Posterior vena cava (tissue), 2 donors: Measurements from ENCODE around the gene RMC1. TPM values are rescaled to one million over a fixed set of nuclear protein-coding genes. Genes with fewer than 3 reads are reported as not detected.
"Not testable (repeated sequence)": the region's sequence is repeated elsewhere in the genome, so short reads cannot be mapped to it uniquely, and the experiment has no call there.

ENCODE experiments used
- DNase-seq: peaks from one replicate; pipeline ENCODE4 v3.0.0-alpha.2; 2020; ENCODE audit warnings: low spot score
- intact Hi-C, 2 donors: fragments of 100-400 bp; cut with DNase I; formaldehyde crosslinking; loops; one replicate each; pipeline versions ENCODE4 v1.14.1 to v1.14.2; 2022 to 2023
- long read RNA-seq, 2 donors: library from polyadenylated mRNA; unstranded; transcript quantifications; one replicate each; pipeline ENCODE4 v2.0.0, GENCODE V29; 2020 to 2021
- total RNA-seq, 2 donors: library from RNA; stranded (reverse); fragmentation: NEBNext Ultra II Directional; extraction: Animal tissue kit (Norgen Biotek cat#: 25700); gene quantifications; one replicate each; pipeline ENCODE4 v1.2.1, GENCODE V29; 2021
- donor health status: DM: yes; HTN: yes; CAD: no.
- donor health status: DM: yes; HTN: yes; CAD: no.

RMC1 gene
- 10 to 100 TPM; 20.5 to 28.8 TPM for total RNA-seq
- long read RNA-seq, donor 1, transcript RMC1-201 (20 exons, 2,162 nt) = major isoform, 5 of 13 reads
- long read RNA-seq, donor 1, partial matches to known transcripts = 2 of 13 reads
- long read RNA-seq, donor 1, other reads (novel, unspliced or antisense) = 6 of 13 reads
- long read RNA-seq, donor 2, transcript RMC1-201 (20 exons, 2,162 nt) = major isoform, 26 of 68 reads
- long read RNA-seq, donor 2, partial matches to known transcripts = 8 of 68 reads
- long read RNA-seq, donor 2, other reads (novel, unspliced or antisense) = 31 of 68 reads

- peak; percentile 99 for DNase-seq
- intact Hi-C loops = no loop called here
Measured at GRCh38 chr18:23503038-23503962, at the start of gene RMC1. RMC1 (plus strand) TSS chr18:23503511; CDS start chr18:23503619, 108 bp downstream.

- intact Hi-C loops = no loop called here
- no peak for DNase-seq
Measured at GRCh38 chr18:23453680-23454058, 49.6 kb upstream of the RMC1 start.

- intact Hi-C loops = no loop called here
- no peak for DNase-seq
Measured at GRCh38 chr18:23456835-23457234, 46.5 kb upstream of the RMC1 start.

- no peak for DNase-seq
- intact Hi-C loops = no loop called here
Measured at GRCh38 chr18:23458830-23459529, 44.3 kb upstream of the RMC1 start.

- DNase-seq = no peak
- intact Hi-C loops = no loop called here
Measured at GRCh38 chr18:23459530-23459921, 43.8 kb upstream of the RMC1 start.

- intact Hi-C loops = no loop called here
- DNase-seq = no peak
Measured at GRCh38 chr18:23460285-23461273, 42.7 kb upstream of the RMC1 start.

GRCh38 chr18:23462876-23463275 lies 40.4 kb upstream of the RMC1 start:
- DNase-seq = no peak
- intact Hi-C loops = no loop called here

GRCh38 chr18:23468753-23469459 lies 34.4 kb upstream of the RMC1 start:
- intact Hi-C loops = no loop called here

GRCh38 chr18:23470620-23471387 lies 32.5 kb upstream of the RMC1 start:
- intact Hi-C loops = no loop called here
- DNase-seq = no peak

More at GRCh38 chr18:23468753-23469459, 34.4 kb upstream of the RMC1 start:
- no peak for DNase-seq

- DNase-seq = no peak
- intact Hi-C loops = no loop called here
Measured at GRCh38 chr18:23471486-23471885, 31.8 kb upstream of the RMC1 start.

- intact Hi-C loops = no loop called here
- no peak for DNase-seq
Measured at GRCh38 chr18:23479829-23480505, 23.3 kb upstream of the RMC1 start.

GRCh38 chr18:23484561-23485182 lies 18.6 kb upstream of the RMC1 start:
- no peak for DNase-seq
- intact Hi-C loops = no loop called here

- DNase-seq = no peak
- intact Hi-C loops = no loop called here
Measured at GRCh38 chr18:23485386-23485785, 17.9 kb upstream of the RMC1 start.

GRCh38 chr18:23487738-23488570 lies 15.4 kb upstream of the RMC1 start:
- intact Hi-C loops = no loop called here
- no peak for DNase-seq

- peak; percentile 86 for DNase-seq
- intact Hi-C loops = not testable (repeated sequence)
Measured at GRCh38 chr18:23489586-23489985, 13.7 kb upstream of the RMC1 start.

GRCh38 chr18:23493654-23494053 lies 9.7 kb upstream of the RMC1 start:
- no peak for DNase-seq
- intact Hi-C loops = no loop called here
